Measurements from ENCODE around the gene INSM1. TPM values are rescaled to one million over a fixed set of nuclear protein-coding genes. Genes with fewer than 3 reads are reported as not detected.

INSM1 gene
- total RNA-seq, 2 donors from 2014 or later, result 0.35 to 0.73 TPM

GRCh38 chr20:20405623-20406022 is 37.7 kb downstream of the INSM1 start:
- no peaks in the 10 kb centered on the region for H3K9me3 ChIP-seq (ENCODE audit: control insufficient read depth, low read length)
- no peaks in the 10 kb centered on the region for H3K9me3 Mint-ChIP-seq
- H3K27ac Mint-ChIP-seq, result no peak overlapping the region
- H3K27me3 Mint-ChIP-seq (ENCODE audit: insufficient read depth), result peaks cover 7% of the 10 kb centered on the region
- no peak for DNase-seq
- no peaks in the 10 kb centered on the region for H3K36me3 Mint-ChIP-seq (ENCODE audit: low read depth)
- H3K4me3 ChIP-seq (ENCODE audit: low read length), result no peak overlapping the region
- WGBS, 2 experiments (ENCODE audit: insufficient coverage in 1 of 2, insufficient read length in 1 of 2), result 90 to 92% methylated on average over 10 of the region's 10 CpGs
- no peak overlapping the region for H3K27ac ChIP-seq (ENCODE audit: low read depth, low read length)
- no peak overlapping the region for H3K4me3 Mint-ChIP-seq
- no peaks in the 10 kb centered on the region for H3K36me3 ChIP-seq (ENCODE audit: control insufficient read depth, insufficient read depth, low read length)
- no peak for TF ChIP-seq CTCF (conservative IDR thresholded peaks at IDR 0.05)
- H3K27me3 ChIP-seq (ENCODE audit: control insufficient read depth, insufficient read depth, low read length, poor library complexity, severe bottlenecking), result peaks cover 4% of the 10 kb centered on the region
- no peak overlapping the region for H3K9ac ChIP-seq (ENCODE audit: extremely low read depth, low read length, poor library complexity, severe bottlenecking)
- no peaks in the 10 kb centered on the region for H3K4me1 ChIP-seq (ENCODE audit: control insufficient read depth, insufficient read depth, low read length)
- peaks cover 4% of the 10 kb centered on the region for H3K4me1 Mint-ChIP-seq

GRCh38 chr20:20406306-20406705 is 38.4 kb downstream of the INSM1 start:
- TF ChIP-seq CTCF (conservative IDR thresholded peaks at IDR 0.05), result no peak
- Histone ChIP-seq H3K9me3 (ENCODE audit: control insufficient read depth, low read length) (no peaks in the 10 kb centered on the region), H3K4me3 (ENCODE audit: low read length) (no peak overlapping the region), H3K27me3 (ENCODE audit: control insufficient read depth, insufficient read depth, low read length, poor library complexity, severe bottlenecking) (peaks cover 4% of the 10 kb centered on the region), H3K36me3 (ENCODE audit: control insufficient read depth, insufficient read depth, low read length) (no peaks in the 10 kb centered on the region), H3K4me1 (ENCODE audit: control insufficient read depth, insufficient read depth, low read length) (no peaks in the 10 kb centered on the region), H3K27ac (ENCODE audit: low read depth, low read length) (no peak overlapping the region), H3K9ac (ENCODE audit: extremely low read depth, low read length, poor library complexity, severe bottlenecking) (no peak overlapping the region)
- H3K4me3 Mint-ChIP-seq, result no peak overlapping the region
- peaks cover 7% of the 10 kb centered on the region for H3K27me3 Mint-ChIP-seq (ENCODE audit: insufficient read depth)
- no peaks in the 10 kb centered on the region for H3K36me3 Mint-ChIP-seq (ENCODE audit: low read depth)
- H3K9me3 Mint-ChIP-seq, result no peaks in the 10 kb centered on the region
- H3K27ac Mint-ChIP-seq, result no peak overlapping the region
- no peak for DNase-seq
- WGBS, 2 experiments (ENCODE audit: insufficient coverage in 1 of 2, insufficient read length in 1 of 2), result 94 to 100% methylated on average over 1 to 2 of the region's 2 CpGs
- H3K4me1 Mint-ChIP-seq, result peaks cover 9% of the 10 kb centered on the region

GRCh38 chr20:20407891-20408805 is 40.2 kb downstream of the INSM1 start:
- TF ChIP-seq CTCF (conservative IDR thresholded peaks at IDR 0.05), result peak; percentile 62

More at GRCh38 chr20:20407891-20408805, 40.2 kb downstream of the INSM1 start:
- Mint-ChIP-seq H3K27ac (no peak overlapping the region), H3K9me3 (no peaks in the 10 kb centered on the region), H3K4me3 (no peak overlapping the region), H3K4me1 (peaks cover 22% of the 10 kb centered on the region), H3K36me3 (ENCODE audit: low read depth) (no peaks in the 10 kb centered on the region), H3K27me3 (ENCODE audit: insufficient read depth) (peaks cover 23% of the 10 kb centered on the region)
- Histone ChIP-seq H3K9ac (ENCODE audit: extremely low read depth, low read length, poor library complexity, severe bottlenecking) (no peak overlapping the region), H3K9me3 (ENCODE audit: control insufficient read depth, low read length) (no peaks in the 10 kb centered on the region), H3K4me1 (ENCODE audit: control insufficient read depth, insufficient read depth, low read length) (no peaks in the 10 kb centered on the region), H3K4me3 (ENCODE audit: low read length) (no peak overlapping the region), H3K27ac (ENCODE audit: low read depth, low read length) (no peak overlapping the region), H3K36me3 (ENCODE audit: control insufficient read depth, insufficient read depth, low read length) (no peaks in the 10 kb centered on the region), H3K27me3 (ENCODE audit: control insufficient read depth, insufficient read depth, low read length, poor library complexity, severe bottlenecking) (peaks cover 16% of the 10 kb centered on the region)
- no peak for DNase-seq
- WGBS, 2 experiments (ENCODE audit: insufficient coverage in 1 of 2, insufficient read length in 1 of 2), result 82 to 85% methylated on average over 4 to 6 of the region's 6 CpGs
